ENCODE results near the gene NOTUM.
A peak's percentile ranks its signal among the peaks of the same experiment; 100 is the strongest.

Gene NOTUM

DNA sequence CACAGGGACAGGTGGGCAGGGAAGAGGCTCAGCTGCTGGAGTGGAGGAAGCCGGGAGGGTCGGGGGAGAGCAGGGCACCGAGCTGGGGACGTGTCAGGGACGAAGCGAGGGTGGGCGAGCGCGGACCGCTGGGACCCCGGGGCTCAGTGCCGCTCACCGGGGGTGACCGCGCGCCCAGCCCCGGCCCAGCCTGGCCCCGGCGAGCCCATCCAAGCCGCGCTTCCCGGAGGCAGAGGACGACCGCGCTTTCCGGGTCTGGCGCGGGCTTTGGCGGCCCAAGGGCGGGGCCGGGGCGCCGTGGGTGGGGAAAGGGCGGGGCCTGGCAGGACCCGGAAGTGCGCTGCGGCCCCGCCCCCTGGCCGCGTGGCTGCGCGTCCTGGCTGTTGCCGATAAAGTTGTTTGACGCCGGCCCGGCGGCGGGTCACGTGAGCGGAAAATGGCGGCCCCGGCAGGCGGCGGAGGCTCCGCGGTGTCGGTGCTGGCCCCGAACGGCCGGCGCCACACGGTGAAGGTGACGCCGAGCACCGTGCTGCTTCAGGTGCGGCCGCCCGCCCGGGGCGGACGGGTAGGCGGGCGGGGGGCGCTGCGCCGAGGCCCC, 16.3 kb upstream of the NOTUM start, which contains the start of gene ASPSCR1 (continued):
- no peak for TF ChIP-seq ZNF211 (tag by site-specific recombination; IDR thresholded peaks at IDR 0.05; ENCODE audit: low read depth)
- TF ChIP-seq ZNF266 (tag by site-specific recombination; IDR thresholded peaks at IDR 0.05; ENCODE audit: low read depth): no peak
- no peak for TF ChIP-seq MEIS1 (CRISPR knock-in tag; IDR thresholded peaks at IDR 0.05; ENCODE audit: borderline replicate concordance)
- no peak for TF ChIP-seq ZNF624 (tag by site-specific recombination; IDR thresholded peaks at IDR 0.05)
- TF ChIP-seq ZNF610 (tag by site-specific recombination; IDR thresholded peaks at IDR 0.05; ENCODE audit: borderline replicate concordance): no peak
- TF ChIP-seq, protein P1, sequence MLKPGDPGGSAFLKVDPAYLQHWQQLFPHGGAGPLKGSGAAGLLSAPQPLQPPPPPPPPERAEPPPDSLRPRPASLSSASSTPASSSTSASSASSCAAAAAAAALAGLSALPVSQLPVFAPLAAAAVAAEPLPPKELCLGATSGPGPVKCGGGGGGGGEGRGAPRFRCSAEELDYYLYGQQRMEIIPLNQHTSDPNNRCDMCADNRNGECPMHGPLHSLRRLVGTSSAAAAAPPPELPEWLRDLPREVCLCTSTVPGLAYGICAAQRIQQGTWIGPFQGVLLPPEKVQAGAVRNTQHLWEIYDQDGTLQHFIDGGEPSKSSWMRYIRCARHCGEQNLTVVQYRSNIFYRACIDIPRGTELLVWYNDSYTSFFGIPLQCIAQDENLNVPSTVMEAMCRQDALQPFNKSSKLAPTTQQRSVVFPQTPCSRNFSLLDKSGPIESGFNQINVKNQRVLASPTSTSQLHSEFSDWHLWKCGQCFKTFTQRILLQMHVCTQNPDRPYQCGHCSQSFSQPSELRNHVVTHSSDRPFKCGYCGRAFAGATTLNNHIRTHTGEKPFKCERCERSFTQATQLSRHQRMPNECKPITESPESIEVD (tag by site-specific recombination; IDR thresholded peaks at IDR 0.05): no peak
- 0 out of 2 replicates have a peak, but pooled peaks have one; percentile 24 for TF ChIP-seq ZBTB8A (tag by site-specific recombination; IDR thresholded peaks at IDR 0.05)
- TF ChIP-seq, protein P2, sequence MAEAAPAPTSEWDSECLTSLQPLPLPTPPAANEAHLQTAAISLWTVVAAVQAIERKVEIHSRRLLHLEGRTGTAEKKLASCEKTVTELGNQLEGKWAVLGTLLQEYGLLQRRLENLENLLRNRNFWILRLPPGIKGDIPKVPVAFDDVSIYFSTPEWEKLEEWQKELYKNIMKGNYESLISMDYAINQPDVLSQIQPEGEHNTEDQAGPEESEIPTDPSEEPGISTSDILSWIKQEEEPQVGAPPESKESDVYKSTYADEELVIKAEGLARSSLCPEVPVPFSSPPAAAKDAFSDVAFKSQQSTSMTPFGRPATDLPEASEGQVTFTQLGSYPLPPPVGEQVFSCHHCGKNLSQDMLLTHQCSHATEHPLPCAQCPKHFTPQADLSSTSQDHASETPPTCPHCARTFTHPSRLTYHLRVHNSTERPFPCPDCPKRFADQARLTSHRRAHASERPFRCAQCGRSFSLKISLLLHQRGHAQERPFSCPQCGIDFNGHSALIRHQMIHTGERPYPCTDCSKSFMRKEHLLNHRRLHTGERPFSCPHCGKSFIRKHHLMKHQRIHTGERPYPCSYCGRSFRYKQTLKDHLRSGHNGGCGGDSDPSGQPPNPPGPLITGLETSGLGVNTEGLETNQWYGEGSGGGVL (tag by site-specific recombination; IDR thresholded peaks at IDR 0.05): no peak; the same call in 1 of the 2 replicates
- TF ChIP-seq ZBTB48 (tag by site-specific recombination; IDR thresholded peaks at IDR 0.05): peak; percentile 91
- TF ChIP-seq FEZF1 (tag by site-specific recombination; IDR thresholded peaks at IDR 0.05): no peak
- TF ChIP-seq, protein P3, sequence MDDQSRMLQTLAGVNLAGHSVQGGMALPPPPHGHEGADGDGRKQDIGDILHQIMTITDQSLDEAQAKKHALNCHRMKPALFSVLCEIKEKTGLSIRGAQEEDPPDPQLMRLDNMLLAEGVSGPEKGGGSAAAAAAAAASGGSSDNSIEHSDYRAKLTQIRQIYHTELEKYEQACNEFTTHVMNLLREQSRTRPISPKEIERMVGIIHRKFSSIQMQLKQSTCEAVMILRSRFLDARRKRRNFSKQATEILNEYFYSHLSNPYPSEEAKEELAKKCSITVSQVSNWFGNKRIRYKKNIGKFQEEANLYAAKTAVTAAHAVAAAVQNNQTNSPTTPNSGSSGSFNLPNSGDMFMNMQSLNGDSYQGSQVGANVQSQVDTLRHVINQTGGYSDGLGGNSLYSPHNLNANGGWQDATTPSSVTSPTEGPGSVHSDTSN (CRISPR knock-in tag; IDR thresholded peaks at IDR 0.05): peak; percentile 71; the same call in 1 of the 2 replicates
- no peak for TF ChIP-seq ZNF350 (tag by site-specific recombination; IDR thresholded peaks at IDR 0.05)
- peak; percentile 46; the same call in 1 of the 2 replicates for TF ChIP-seq ZBTB7A (tag by site-specific recombination; IDR thresholded peaks at IDR 0.05; ENCODE audit: low read depth)
- TF ChIP-seq KLF9 (tag by site-specific recombination; IDR thresholded peaks at IDR 0.05; ENCODE audit: low read depth): peak; percentile 85
- peak; percentile 53; the same call in 1 of the 2 replicates for TF ChIP-seq GLIS1 (tag by site-specific recombination; IDR thresholded peaks at IDR 0.05)
- peak; percentile 57 for TF ChIP-seq ZFHX2 (tag by site-specific recombination; conservative IDR thresholded peaks at IDR 0.05)
- TF ChIP-seq ZNF701 (tag by site-specific recombination; IDR thresholded peaks at IDR 0.05): no peak
- TF ChIP-seq, protein P4, sequence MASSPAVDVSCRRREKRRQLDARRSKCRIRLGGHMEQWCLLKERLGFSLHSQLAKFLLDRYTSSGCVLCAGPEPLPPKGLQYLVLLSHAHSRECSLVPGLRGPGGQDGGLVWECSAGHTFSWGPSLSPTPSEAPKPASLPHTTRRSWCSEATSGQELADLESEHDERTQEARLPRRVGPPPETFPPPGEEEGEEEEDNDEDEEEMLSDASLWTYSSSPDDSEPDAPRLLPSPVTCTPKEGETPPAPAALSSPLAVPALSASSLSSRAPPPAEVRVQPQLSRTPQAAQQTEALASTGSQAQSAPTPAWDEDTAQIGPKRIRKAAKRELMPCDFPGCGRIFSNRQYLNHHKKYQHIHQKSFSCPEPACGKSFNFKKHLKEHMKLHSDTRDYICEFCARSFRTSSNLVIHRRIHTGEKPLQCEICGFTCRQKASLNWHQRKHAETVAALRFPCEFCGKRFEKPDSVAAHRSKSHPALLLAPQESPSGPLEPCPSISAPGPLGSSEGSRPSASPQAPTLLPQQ (tag by site-specific recombination; IDR thresholded peaks at IDR 0.05): peak; percentile 59; the same call in 1 of the 2 replicates
- peak; percentile 71; the same call in 1 of the 2 replicates for TF ChIP-seq ZNF561 (tag by site-specific recombination; IDR thresholded peaks at IDR 0.05; ENCODE audit: borderline replicate concordance)
- TF ChIP-seq TRIM28 (IDR thresholded peaks at IDR 0.05; ENCODE audit: borderline replicate concordance, low read length): no peak
- peak; percentile 77 for TF ChIP-seq IKZF3 (tag by site-specific recombination; IDR thresholded peaks at IDR 0.05)
- TF ChIP-seq, protein P5, sequence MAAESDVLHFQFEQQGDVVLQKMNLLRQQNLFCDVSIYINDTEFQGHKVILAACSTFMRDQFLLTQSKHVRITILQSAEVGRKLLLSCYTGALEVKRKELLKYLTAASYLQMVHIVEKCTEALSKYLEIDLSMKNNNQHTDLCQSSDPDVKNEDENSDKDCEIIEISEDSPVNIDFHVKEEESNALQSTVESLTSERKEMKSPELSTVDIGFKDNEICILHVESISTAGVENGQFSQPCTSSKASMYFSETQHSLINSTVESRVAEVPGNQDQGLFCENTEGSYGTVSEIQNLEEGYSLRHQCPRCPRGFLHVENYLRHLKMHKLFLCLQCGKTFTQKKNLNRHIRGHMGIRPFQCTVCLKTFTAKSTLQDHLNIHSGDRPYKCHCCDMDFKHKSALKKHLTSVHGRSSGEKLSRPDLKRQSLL (tag by site-specific recombination; IDR thresholded peaks at IDR 0.05): peak; percentile 26; the same call in 1 of the 2 replicates
- TF ChIP-seq ZNF335 (tag by site-specific recombination; conservative IDR thresholded peaks at IDR 0.05): no peak; the same call in 1 of the 2 replicates
- TF ChIP-seq ZNF596 (tag by site-specific recombination; IDR thresholded peaks at IDR 0.05): no peak
- 0 out of 2 replicates have a peak, but pooled peaks have one; percentile 58 for TF ChIP-seq ZFP37 (tag by site-specific recombination; IDR thresholded peaks at IDR 0.05)
- 0 out of 2 replicates have a peak, but pooled peaks have one; percentile 30 for TF ChIP-seq ZNF239 (tag by site-specific recombination; IDR thresholded peaks at IDR 0.05)
- TF ChIP-seq ZNF837 (tag by site-specific recombination; IDR thresholded peaks at IDR 0.05): no peak
- no peak for TF ChIP-seq ZNF670 (tag by site-specific recombination; IDR thresholded peaks at IDR 0.05; ENCODE audit: low read depth)
- no peak for TF ChIP-seq ZNF776 (tag by site-specific recombination; IDR thresholded peaks at IDR 0.05; ENCODE audit: borderline replicate concordance)
- TF ChIP-seq, protein P6, sequence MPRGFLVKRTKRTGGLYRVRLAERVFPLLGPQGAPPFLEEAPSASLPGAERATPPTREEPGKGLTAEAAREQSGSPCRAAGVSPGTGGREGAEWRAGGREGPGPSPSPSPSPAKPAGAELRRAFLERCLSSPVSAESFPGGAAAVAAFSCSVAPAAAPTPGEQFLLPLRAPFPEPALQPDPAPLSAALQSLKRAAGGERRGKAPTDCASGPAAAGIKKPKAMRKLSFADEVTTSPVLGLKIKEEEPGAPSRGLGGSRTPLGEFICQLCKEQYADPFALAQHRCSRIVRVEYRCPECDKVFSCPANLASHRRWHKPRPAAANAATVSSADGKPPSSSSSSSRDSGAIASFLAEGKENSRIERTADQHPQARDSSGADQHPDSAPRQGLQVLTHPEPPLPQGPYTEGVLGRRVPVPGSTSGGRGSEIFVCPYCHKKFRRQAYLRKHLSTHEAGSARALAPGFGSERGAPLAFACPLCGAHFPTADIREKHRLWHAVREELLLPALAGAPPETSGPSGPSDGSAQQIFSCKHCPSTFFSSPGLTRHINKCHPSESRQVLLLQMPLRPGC (tag by site-specific recombination; IDR thresholded peaks at IDR 0.05): no peak
- no peak for TF ChIP-seq ZNF423 (tag by site-specific recombination; IDR thresholded peaks at IDR 0.05)
- no peak for TF ChIP-seq KLF7 (tag by site-specific recombination; IDR thresholded peaks at IDR 0.05; ENCODE audit: borderline replicate concordance)

Measured in HEK293 (cell line).